COLO668 (cell line): ENCODE data around the gene ANKRD61.
"Not testable (repeated sequence)": the region's sequence is repeated elsewhere in the genome, so short reads cannot be mapped to it uniquely, and the experiment has no call there.

Experiments
- DNase-seq: peaks from one replicate; lab custom pipeline; 2025; ENCODE audit not compliant: unreplicated experiment; lab: John Stamatoyannopoulos, UW

The ANKRD61 gene

DNA sequence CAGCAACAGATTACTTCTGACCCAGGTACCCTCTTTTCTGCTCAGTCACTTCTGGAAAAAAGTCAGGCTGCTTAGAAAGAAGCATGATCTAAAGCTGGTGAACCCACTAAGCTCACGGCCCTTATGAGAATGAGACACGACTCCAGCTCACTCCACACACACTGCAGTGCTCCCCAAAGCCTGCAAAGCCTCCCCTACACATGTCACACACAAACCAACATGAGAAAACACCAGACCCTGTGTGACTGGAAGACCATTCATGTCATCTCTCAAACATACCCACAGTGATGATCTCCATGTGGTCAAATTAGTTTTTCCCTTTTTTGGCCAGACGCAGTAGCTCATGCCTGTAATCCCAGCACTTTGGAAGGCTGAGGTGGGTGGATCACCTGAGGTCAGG lies 391 bp downstream of the ANKRD61 start:
- no peak for DNase-seq

DNA sequence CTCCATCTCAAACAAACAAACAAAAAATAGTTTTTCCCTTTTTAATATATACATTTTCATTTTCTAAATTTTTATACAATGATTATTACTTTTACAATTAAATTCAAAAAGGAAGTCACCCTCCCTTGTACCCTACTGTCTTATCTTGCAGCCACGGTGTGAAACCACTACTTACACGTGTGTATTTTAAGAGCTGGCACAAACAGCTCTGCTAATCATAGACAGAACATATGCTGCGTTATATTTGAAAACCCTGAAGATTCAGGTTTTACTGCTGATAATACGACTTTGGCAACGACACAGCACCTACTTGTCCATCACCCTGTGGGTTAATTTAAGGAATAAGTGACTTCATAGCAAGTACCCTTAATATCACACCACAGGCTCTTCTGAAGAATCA lies 991 bp downstream of the ANKRD61 start:
- DNase-seq = no peak

DNA sequence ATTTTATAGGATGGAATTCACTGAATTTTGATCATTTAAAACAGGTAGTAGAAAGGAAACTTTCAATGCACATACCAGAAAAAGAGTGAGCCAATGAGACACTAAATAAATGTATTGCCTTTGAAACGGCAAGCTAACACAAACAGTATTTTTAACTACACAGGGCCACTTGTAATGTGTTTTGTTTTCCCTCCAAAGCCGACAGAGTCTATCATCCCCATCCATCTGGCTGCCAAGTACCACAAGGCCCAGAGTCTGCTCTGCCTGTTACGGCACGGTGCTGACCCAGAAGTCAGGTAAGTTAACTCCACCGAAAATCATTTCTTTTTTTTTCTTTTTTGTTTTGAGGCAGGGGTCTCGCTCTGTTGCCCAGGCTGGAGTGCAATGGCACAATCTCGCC lies 1.5 kb downstream of the ANKRD61 start:
- DNase-seq = no peak

DNA sequence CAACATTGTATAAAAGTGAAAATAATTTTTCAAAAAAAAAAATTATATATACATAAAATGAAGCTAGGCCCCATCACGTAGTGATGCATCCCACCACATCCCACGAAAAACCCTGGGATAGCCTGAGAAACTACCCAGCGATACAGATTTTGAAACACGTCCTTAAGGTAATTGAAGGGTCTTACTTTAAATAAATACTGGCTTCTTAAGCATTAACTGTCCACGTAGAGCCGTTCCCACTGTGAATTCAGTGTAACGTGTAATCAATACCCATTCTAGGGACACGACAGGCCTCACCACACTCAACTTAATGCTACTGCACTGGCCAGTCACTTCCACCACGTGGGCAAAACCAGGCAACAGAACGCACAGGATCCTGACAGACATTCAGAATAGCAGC lies 4.0 kb downstream of the ANKRD61 start:
- DNase-seq = no peak

DNA sequence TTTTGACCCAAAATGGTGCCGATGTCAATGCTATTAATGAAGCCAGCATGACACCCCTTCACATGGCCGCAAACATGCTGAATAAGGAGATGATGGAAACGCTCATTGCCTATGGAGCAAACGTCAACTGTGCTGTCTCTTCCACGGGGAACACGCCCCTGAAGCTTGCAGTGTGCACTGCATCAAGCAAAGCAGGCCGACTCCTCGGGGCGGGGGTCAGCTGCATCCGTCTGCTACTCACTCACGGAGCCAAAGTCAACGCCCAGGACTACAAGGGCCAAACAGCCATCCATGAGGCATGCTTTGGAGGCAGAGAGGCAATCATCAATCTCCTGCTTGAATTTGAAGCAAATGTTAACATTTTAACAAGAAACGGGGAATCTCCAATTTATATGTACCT lies 4.5 kb downstream of the ANKRD61 start:
- no peak for DNase-seq

DNA sequence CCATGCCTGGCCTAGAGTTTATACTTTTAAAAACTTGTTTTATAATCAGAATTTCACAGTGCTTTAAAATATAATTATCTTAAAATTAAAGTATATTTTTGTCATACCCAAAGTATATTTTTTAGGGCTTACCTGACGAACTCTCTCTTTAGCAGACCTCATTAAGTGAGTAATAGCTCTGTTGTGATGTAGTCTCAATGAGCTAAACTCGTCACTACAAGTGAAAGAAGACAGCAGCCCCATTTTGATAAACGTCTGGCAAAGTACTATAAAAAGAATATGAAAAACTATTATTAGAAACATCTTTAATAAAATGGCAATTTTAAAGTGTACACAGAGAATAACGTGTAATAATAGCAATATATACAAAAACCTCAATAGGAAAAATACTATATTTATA lies 18.6 kb downstream of the ANKRD61 start:
- DNase-seq = no peak

DNA sequence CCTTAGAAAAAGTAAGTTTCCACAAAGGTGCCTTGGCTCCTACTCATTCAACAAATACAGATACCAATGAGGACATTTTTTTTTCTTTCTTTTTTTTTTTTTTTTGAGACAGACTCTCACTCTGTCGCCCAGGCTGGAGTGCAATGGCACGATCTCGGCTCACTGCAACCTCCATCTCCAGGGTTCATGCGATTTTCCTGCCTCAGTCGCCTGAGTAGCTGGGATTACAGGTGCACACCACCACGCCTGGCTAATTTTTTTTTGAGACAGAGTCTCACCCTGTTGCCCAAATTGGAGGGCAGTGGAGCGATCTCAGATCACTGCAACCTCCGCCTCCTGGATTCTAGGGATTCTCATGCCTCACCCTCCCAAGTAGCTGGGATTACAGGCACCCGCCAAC lies 20.0 kb downstream of the ANKRD61 start:
- not testable (repeated sequence) for DNase-seq

DNA sequence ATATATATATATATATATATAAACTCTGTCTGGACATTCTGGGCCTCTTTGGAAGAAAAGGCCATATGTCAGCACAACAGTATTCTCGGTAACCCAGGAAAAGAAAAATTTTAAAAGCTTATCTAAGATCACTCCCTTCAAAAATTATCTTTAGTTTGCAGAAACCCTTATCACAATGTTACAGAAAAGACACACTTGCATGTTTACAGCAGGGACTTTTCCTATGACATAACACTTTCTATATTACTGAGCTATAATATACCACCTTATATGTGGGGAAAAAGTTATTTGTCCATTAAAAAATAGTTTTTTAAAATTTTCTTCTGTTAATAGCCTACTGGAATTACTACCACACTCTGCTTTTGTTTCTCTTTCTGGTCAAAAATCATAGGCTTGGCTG lies 25.4 kb downstream of the ANKRD61 start:
- no peak for DNase-seq

DNA sequence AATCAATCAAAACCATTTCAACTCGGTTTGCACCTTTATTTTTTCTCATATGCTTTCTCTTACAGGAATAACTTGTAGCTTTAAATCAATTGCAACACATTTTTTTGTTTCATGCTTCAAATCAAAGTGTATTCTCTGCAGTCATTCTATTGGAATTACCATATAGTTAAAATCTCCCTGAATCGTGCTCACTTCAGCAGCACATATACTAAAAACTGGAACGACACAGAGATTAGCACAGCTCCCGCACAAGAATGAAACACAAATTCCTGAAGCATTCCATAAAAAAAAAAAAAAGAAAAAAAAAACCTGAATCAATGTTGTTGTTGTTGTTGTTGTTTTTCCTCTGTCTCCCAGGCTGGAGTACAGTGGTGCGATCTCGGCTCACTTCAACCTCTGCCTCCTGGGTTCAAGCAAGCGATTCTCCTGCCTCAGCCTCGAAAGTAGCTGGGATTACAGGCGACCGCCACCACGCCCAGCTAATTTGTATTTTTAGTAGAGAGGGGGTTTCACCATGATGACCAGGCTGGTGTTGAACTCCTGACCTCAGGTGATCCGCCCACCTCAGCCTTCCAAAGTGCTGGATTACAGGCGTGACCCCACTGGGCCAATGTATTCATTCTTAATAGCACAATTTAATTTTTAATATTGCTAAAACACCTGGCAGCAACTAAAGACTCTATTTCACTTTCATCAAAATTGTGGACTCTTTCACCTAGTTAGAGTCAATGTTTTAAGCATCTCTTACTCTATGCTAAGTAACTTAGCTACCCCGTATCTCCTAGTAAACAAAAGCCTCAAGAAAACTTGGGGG lies 26.3 kb downstream of the ANKRD61 start:
- DNase-seq = no peak

DNA sequence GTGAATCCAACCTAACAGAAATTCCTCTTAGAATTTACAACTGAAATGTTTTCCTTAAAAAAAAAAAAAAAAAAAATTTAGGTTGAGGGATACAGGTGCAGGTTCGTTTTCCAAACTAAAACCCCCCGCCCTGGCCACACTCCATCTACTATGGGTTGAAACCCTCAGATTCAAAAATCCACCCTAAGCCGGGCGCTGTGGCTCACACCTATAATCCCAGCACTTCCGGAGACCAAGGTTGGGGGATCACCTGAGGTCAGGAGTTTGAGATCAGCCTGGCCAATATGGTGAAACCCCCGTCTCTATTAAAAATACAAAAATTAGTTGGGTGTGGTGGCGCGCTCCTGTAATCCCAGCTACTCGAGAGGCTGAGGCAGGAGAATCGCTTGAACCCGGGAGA lies 28.8 kb downstream of the ANKRD61 start:
- not testable (repeated sequence) for DNase-seq

DNA sequence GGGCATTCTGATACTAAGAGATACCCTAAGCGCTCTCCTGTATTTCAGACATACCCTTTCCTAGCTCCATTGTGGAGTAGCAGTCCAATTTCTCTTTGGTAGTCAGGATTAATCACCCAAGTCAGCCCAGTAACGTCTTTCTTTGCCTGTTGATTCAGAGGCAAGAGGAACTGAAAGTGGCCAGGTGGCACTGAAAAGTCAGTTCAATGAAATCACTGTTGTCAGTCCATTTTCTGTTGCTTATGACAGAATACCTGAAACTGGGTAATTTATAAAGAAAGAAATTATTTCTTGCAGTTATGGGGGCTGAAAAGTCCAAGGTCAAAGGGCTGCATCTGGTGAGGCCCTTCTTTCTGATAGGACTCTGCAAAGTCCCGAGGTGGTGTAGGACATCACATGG lies 40.2 kb downstream of the ANKRD61 start:
- DNase-seq = no peak

DNA sequence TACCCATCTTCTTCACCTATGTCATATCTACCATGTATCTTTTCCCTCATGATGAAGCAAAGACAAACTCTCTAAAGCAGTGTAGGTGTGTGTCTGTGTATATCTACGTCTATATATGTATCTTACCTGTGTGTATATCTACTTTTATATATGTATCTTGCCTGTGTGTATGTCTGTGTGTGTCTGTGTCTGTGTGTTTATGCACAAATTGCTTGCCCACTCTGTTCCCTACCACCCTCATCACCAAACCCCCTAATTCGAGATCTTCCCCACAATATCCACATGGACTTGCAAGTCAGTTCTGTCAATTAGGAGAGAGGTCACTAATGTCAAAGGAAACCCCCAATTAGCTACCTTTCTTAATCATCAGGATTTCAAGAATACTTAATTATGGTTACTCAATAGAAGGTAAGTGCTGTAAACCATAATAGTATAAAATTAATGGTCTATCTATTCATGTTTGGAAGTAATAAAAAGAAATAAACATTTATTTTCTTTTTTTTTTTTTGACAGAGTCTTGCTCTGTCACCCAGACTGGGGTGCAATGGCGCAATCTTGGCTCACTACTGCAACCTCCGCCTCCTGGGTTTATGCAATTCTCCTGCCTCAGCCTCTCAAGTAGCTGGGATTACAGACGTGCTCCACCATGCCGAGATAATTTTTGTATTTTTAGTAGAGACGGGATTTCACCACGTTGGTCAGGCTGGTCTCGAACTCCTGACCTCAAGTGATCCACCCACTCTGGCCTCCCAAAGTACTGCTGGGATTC lies 43.6 kb downstream of the ANKRD61 start:
- no peak for DNase-seq

DNA sequence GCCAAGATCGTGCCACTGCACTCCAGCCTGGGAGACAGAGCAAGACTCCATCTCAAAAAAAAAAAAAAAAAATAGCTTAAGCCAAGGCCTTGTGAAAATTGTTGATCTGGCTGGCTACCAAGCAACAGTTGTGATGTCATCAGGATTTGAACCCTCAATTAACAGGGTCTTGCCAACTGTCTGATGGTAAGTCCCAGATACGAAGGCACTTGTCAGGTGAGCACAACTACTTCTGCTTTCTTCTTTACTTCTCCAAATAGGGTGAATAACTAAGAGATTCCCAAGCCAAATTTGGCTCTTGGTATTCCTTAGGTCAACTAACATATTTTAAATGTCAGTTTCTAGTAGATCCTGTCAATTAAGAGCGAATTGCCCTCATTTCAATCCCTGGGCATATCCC lies 47.4 kb downstream of the ANKRD61 start:
- DNase-seq = no peak

DNA sequence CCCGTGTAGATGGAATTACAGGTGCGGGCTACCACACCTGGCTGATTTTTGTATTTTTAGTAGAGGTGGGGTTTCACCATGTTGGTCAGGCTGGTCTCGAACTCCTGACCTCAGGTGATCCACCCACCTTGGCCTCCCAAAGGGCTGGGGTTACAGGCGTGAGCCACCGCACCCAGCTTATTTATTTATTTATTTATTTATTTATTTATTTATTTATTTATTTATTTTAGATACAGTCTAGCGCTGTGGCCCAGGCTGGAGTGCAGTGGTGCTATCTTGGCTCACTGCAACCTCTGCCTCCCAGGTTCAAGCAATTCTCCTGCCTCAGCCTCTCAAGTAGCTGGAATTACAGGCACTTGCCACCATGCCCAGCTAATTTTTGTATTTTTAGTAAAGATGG lies 51.9 kb downstream of the ANKRD61 start:
- not testable (repeated sequence) for DNase-seq
